ENCODE measurements around the gene KRTAP10-12.

Gene KRTAP10-12

GRCh38 chr21:44653656-44654575, 43.1 kb upstream of the KRTAP10-12 start:
- TF ChIP-seq POU6F1 (CRISPR knock-in tag; IDR thresholded peaks at IDR 0.05; ENCODE audit: borderline replicate concordance, low read depth), result no peak
- TF ChIP-seq ZNF565 (CRISPR knock-in tag; conservative IDR thresholded peaks at IDR 0.05; ENCODE audit: low read depth), result no peak
- no peak for TF ChIP-seq ISL1 (CRISPR knock-in tag; IDR thresholded peaks at IDR 0.05)
- TF ChIP-seq ZFP30 (CRISPR knock-in tag; IDR thresholded peaks at IDR 0.05), result no peak
- no peak for TF ChIP-seq ZFP3 (CRISPR knock-in tag; IDR thresholded peaks at IDR 0.05)
- no peak for TF ChIP-seq CSDC2 (CRISPR knock-in tag; IDR thresholded peaks at IDR 0.05)
- no peak for TF ChIP-seq TOX (CRISPR knock-in tag; IDR thresholded peaks at IDR 0.05; ENCODE audit: borderline replicate concordance)
- no peak for TF ChIP-seq ZNF70 (CRISPR knock-in tag; IDR thresholded peaks at IDR 0.05)
- TF ChIP-seq RARB (CRISPR knock-in tag; IDR thresholded peaks at IDR 0.05), result no peak
- no peak for TF ChIP-seq ARNTL (CRISPR knock-in tag; IDR thresholded peaks at IDR 0.05; ENCODE audit: borderline replicate concordance, low read depth)
- TF ChIP-seq BACH2 (CRISPR knock-in tag; IDR thresholded peaks at IDR 0.05; ENCODE audit: borderline replicate concordance), result no peak
- TF ChIP-seq PATZ1 (CRISPR knock-in tag; IDR thresholded peaks at IDR 0.05; ENCODE audit: borderline replicate concordance), result no peak
- no peak for TF ChIP-seq GLIS3 (CRISPR knock-in tag; IDR thresholded peaks at IDR 0.05)
- no peak for TF ChIP-seq CSRNP3 (CRISPR knock-in tag; IDR thresholded peaks at IDR 0.05)
- TF ChIP-seq ZNF8 (CRISPR knock-in tag; IDR thresholded peaks at IDR 0.05), result no peak
- TF ChIP-seq CREB5 (CRISPR knock-in tag; IDR thresholded peaks at IDR 0.05; ENCODE audit: low read depth), result no peak
- no peak for TF ChIP-seq ESRRG (CRISPR knock-in tag; IDR thresholded peaks at IDR 0.05)
- TF ChIP-seq OSR1 (CRISPR knock-in tag; IDR thresholded peaks at IDR 0.05), result no peak
- no peak for ATAC-seq

GRCh38 chr21:44654576-44655175, 42.3 kb upstream of the KRTAP10-12 start, which contains the start of gene KRTAP12-4:
TSS of gene KRTAP12-4 (minus strand) at chr21:44654659. CDS start at chr21:44654614, 45 bp downstream.
- TF ChIP-seq ZFP3 (CRISPR knock-in tag; IDR thresholded peaks at IDR 0.05), result no peak
- TF ChIP-seq TCF4 (CRISPR knock-in tag; IDR thresholded peaks at IDR 0.05; ENCODE audit: borderline replicate concordance), result no peak
- no peak for TF ChIP-seq ESRRG (CRISPR knock-in tag; IDR thresholded peaks at IDR 0.05)
- TF ChIP-seq PATZ1 (CRISPR knock-in tag; IDR thresholded peaks at IDR 0.05; ENCODE audit: borderline replicate concordance), result no peak
- TF ChIP-seq PPARA (CRISPR knock-in tag; IDR thresholded peaks at IDR 0.05; ENCODE audit: borderline replicate concordance), result no peak
- no peak for TF ChIP-seq ARNTL (CRISPR knock-in tag; IDR thresholded peaks at IDR 0.05; ENCODE audit: borderline replicate concordance, low read depth)
- no peak for TF ChIP-seq RARB (CRISPR knock-in tag; IDR thresholded peaks at IDR 0.05)
- TF ChIP-seq CSDC2 (CRISPR knock-in tag; IDR thresholded peaks at IDR 0.05), result no peak
- TF ChIP-seq ZNF70 (CRISPR knock-in tag; IDR thresholded peaks at IDR 0.05), result no peak
- TF ChIP-seq ZNF8 (CRISPR knock-in tag; IDR thresholded peaks at IDR 0.05), result no peak
- no peak for TF ChIP-seq TSHZ2 (CRISPR knock-in tag; IDR thresholded peaks at IDR 0.05)
- no peak for TF ChIP-seq GLIS3 (CRISPR knock-in tag; IDR thresholded peaks at IDR 0.05)
- no peak for TF ChIP-seq ZC3H10 (CRISPR knock-in tag; IDR thresholded peaks at IDR 0.05)
- TF ChIP-seq CSRNP3 (CRISPR knock-in tag; IDR thresholded peaks at IDR 0.05), result no peak
- no peak for ATAC-seq

Measured in SK-N-SH treated with all-trans-retinoic acid at 6 μM for 48 hours (cell line).